ENCODE measurements around the gene SMIM36.

DNA sequence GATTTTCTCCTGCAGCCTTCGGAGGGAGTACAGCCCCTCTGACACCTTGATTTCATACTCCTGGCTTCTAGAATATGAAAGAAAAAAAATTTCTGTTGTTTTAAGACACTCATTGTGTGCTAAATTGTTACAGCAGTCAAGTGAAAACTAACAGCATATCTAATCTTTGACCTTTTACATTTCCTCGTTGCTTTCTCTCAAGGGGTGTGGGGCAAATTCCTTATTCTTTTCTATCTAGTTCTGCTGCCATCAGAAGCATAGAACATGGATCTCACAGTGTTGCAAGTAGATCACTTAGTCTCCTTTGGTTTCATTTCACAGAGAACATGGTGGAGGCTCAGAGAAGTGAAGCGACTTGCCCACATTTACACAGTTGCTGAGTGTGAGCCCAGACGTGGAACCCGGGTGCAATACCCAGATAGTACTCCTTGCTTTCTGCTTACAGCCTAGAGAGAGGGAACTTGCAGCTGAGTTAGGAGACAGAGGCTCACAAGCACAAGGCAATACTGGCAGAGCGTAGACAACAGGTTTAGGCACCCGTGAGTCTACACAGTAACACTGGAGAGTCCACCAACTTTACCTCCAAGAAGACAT lies 60.9 kb downstream of the SMIM36 start:
- no peak for TF ChIP-seq EZH2phosphoT487 (conservative IDR thresholded peaks at IDR 0.05; ENCODE audit: low read length)
- TF ChIP-seq, protein P1, sequence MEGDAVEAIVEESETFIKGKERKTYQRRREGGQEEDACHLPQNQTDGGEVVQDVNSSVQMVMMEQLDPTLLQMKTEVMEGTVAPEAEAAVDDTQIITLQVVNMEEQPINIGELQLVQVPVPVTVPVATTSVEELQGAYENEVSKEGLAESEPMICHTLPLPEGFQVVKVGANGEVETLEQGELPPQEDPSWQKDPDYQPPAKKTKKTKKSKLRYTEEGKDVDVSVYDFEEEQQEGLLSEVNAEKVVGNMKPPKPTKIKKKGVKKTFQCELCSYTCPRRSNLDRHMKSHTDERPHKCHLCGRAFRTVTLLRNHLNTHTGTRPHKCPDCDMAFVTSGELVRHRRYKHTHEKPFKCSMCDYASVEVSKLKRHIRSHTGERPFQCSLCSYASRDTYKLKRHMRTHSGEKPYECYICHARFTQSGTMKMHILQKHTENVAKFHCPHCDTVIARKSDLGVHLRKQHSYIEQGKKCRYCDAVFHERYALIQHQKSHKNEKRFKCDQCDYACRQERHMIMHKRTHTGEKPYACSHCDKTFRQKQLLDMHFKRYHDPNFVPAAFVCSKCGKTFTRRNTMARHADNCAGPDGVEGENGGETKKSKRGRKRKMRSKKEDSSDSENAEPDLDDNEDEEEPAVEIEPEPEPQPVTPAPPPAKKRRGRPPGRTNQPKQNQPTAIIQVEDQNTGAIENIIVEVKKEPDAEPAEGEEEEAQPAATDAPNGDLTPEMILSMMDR (IDR thresholded peaks at IDR 0.05; ENCODE audit: insufficient read depth, low read length, poor library complexity, severe bottlenecking): no peak

All from SU-DHL-6 (cell line).